NB4 (cell line): Measurements from ENCODE around the gene ZNF365.
"Not testable (repeated sequence)": the region's sequence is repeated elsewhere in the genome, so short reads cannot be mapped to it uniquely, and the experiment has no call there.

Experiments
- DNase-seq: peaks from one replicate; pipeline ENCODE4 v3.0.0; 2010; ENCODE audit warnings: low read depth
- H3K4me3 ChIP-seq: one replicate; pipeline ENCODE4 v1.5.1; 2011; ENCODE audit warnings: mild to moderate bottlenecking, low read depth, low read length, moderate library complexity
- CTCF ChIP-seq: IDR thresholded peaks from one replicate; pipeline ENCODE4 v1.5.1; 2012; ENCODE audit warnings: low read depth, low read length
- MAX ChIP-seq: IDR thresholded peaks from 2 replicates; pipeline ENCODE4 v1.6.1; 2011; ENCODE audit warnings: low read depth, low read length
- MYC ChIP-seq: IDR thresholded peaks from 2 replicates; pipeline ENCODE4 v1.6.1; 2011; ENCODE audit warnings: low read depth, low read length
- POLR2A ChIP-seq: IDR thresholded peaks from 2 replicates; pipeline ENCODE4 v1.6.1; 2011; ENCODE audit warnings: mild to moderate bottlenecking; ENCODE audit not compliant: insufficient read length; ENCODE audit errors: extremely low read depth

ZNF365 gene

GRCh38 chr10:62396864-62397263, 22.7 kb downstream of the ZNF365 start:
- no peak for DNase-seq
- TF ChIP-seq POLR2A (no peak), MAX (no peak), MYC (no peak), CTCF (no peak)
- no peak overlapping the region for H3K4me3 ChIP-seq

GRCh38 chr10:62399211-62399610, 25.0 kb downstream of the ZNF365 start:
- no peak for DNase-seq
- TF ChIP-seq MAX, result no peak
- TF ChIP-seq CTCF, result no peak
- TF ChIP-seq POLR2A, result no peak
- TF ChIP-seq MYC, result no peak
- H3K4me3 ChIP-seq, result no peak overlapping the region

GRCh38 chr10:62402508-62402907, 28.3 kb downstream of the ZNF365 start:
- TF ChIP-seq POLR2A, result no peak
- TF ChIP-seq MYC, result no peak
- no peak for TF ChIP-seq MAX
- no peak for TF ChIP-seq CTCF
- DNase-seq, result no peak
- H3K4me3 ChIP-seq, result no peak overlapping the region

- DNase-seq, H3K4me3 ChIP-seq: not testable (repeated sequence)
These were observed 36.4 kb downstream of the ZNF365 start for GRCh38 chr10:62410528-62410927.

GRCh38 chr10:62410934-62411333, 36.8 kb downstream of the ZNF365 start:
- H3K4me3 ChIP-seq, DNase-seq: not testable (repeated sequence)

- TF ChIP-seq CTCF (no peak), MYC (no peak), MAX (no peak), POLR2A (no peak)
- no peak for DNase-seq
- no peak overlapping the region for H3K4me3 ChIP-seq
These were observed 38.9 kb downstream of the ZNF365 start for GRCh38 chr10:62413048-62413447.

- no peak overlapping the region for H3K4me3 ChIP-seq
- TF ChIP-seq MAX (no peak), POLR2A (no peak), MYC (no peak), CTCF (no peak)
- no peak for DNase-seq
These were observed 39.5 kb downstream of the ZNF365 start for GRCh38 chr10:62413652-62414051.
